ENCODE results near the gene ACAD11.

- peak; percentile 83 for TF ChIP-seq CTCF (IDR thresholded peaks at IDR 0.05)
- TF ChIP-seq EZH2phosphoT487 (IDR thresholded peaks at IDR 0.05), result no peak
Measured at GRCh38 chr3:132641837-132642538, 17.6 kb downstream of the ACAD11 start.
